ENCODE data around the gene PRPF6.

PRPF6 gene

GRCh38 chr20:64067005-64067632 is 86.2 kb downstream of the PRPF6 start:
- in situ Hi-C loops (cut with MboI; ENCODE audit: low sequenced_read_pairs, unreplicated experiment): no loop called here
- no peak for TF ChIP-seq CTCF (IDR thresholded peaks at IDR 0.05; ENCODE audit: borderline replicate concordance, control extremely low read depth, extremely low read depth, insufficient read depth, missing control alignments)
- no peak for DNase-seq (ENCODE audit: low spot score)

GRCh38 chr20:64067733-64068307 is 86.9 kb downstream of the PRPF6 start:
- in situ Hi-C loops (cut with MboI; ENCODE audit: low sequenced_read_pairs, unreplicated experiment): no loop called here
- DNase-seq (ENCODE audit: low spot score): no peak
- TF ChIP-seq CTCF (IDR thresholded peaks at IDR 0.05; ENCODE audit: borderline replicate concordance, control extremely low read depth, extremely low read depth, insufficient read depth, missing control alignments): no peak

GRCh38 chr20:64068386-64069208 is 87.7 kb downstream of the PRPF6 start:
- TF ChIP-seq CTCF (IDR thresholded peaks at IDR 0.05; ENCODE audit: borderline replicate concordance, control extremely low read depth, extremely low read depth, insufficient read depth, missing control alignments): no peak
- DNase-seq (ENCODE audit: low spot score): no peak
- in situ Hi-C loops (cut with MboI; ENCODE audit: low sequenced_read_pairs, unreplicated experiment): no loop called here

GRCh38 chr20:64069209-64069613 is 88.3 kb downstream of the PRPF6 start:
- TF ChIP-seq CTCF (IDR thresholded peaks at IDR 0.05; ENCODE audit: borderline replicate concordance, control extremely low read depth, extremely low read depth, insufficient read depth, missing control alignments): no peak
- no peak for DNase-seq (ENCODE audit: low spot score)
- in situ Hi-C loops (cut with MboI; ENCODE audit: low sequenced_read_pairs, unreplicated experiment): no loop called here

- TF ChIP-seq CTCF (IDR thresholded peaks at IDR 0.05; ENCODE audit: borderline replicate concordance, control extremely low read depth, extremely low read depth, insufficient read depth, missing control alignments): peak; percentile 68
- in situ Hi-C loops (cut with MboI; ENCODE audit: low sequenced_read_pairs, unreplicated experiment): no loop called here
- peak; percentile 75 for DNase-seq (ENCODE audit: low spot score)
Measured at GRCh38 chr20:64069614-64070243, 88.8 kb downstream of the PRPF6 start.

- in situ Hi-C loops (cut with MboI; ENCODE audit: low sequenced_read_pairs, unreplicated experiment): no loop called here
- TF ChIP-seq CTCF (IDR thresholded peaks at IDR 0.05; ENCODE audit: borderline replicate concordance, control extremely low read depth, extremely low read depth, insufficient read depth, missing control alignments): no peak
- DNase-seq (ENCODE audit: low spot score): no peak
Measured at GRCh38 chr20:64070244-64070993, 89.5 kb downstream of the PRPF6 start.
